GM18867 (cell line): ENCODE measurements around the gene FAM170B.

Source experiments
- ATAC-seq: cut with Tn5 transposase; IDR thresholded peaks from one replicate; pipeline ENCODE4 v1.9.1; 2021; ENCODE audit warnings: mild to moderate bottlenecking, moderate library complexity; ENCODE audit not compliant: unreplicated experiment

The FAM170B gene

DNA sequence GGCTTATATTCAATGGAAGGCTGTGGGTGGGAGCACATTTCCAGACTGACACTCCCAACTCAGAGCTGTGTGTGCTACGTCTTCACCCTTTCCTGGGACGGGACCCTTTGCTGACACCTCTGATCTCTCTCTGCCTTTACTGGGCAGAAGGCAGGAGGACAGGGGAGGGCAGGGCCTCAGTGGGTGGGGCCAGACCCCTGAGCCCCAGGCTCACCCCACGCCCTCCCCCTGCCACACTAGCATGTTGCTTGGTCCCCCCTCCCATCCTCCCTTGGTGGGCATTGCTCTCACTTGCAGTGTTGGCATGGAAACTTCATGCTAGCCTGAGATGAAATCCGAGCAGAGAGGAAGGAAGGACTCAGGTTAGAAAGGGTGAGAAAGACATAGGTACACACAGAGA is 36.0 kb upstream of the FAM170B start:
- ATAC-seq: no peak

DNA sequence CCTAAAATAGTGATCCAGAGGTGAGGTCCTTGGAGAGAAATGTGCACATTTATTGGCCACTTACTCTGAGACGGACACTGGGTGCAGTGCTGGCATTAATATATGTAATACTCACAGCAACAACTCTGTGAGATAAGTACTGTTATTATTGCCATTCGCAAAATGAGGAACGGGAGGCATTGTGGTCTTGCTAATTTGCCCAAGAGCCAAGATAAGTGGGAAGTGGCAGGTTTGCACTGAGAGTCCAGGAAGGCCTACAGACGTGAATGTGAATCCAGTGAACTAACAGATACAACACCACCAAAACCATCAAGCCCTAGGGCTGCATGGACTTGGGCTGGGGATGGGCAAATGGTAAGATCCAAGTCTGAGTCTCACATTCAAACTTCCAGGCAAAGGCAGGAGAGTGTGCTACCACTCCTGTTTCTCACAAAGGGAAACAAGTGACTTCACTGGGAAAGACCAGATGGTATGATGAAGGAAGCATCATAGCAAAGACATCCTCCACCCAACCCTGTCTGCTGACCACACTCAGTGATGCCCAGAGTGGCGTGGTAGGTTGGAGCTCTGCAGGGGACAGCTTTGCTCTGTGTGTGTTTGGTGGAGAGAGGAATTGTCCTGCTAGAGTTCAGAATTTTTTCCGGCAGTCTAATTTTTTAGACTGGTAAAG is 35.1 kb upstream of the FAM170B start:
- ATAC-seq: no peak

DNA sequence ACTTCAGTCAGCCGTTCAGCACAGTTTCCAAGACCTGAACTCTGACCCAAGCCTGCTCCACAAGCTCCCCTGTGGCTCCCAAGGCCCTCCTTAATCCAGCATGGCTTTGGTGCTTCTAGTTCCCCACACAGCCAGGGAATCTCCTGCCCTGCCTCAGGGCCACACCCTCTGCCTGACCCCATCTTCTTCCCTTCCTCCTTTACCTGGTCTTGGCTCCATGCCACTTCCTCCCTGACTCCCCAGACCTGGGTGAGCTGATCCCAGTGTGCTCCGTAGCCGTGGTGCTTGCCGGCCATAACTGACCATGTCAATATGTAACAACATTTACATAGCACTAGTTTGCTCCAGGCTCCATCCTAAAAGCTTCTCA is 34.3 kb upstream of the FAM170B start:
- no peak for ATAC-seq

DNA sequence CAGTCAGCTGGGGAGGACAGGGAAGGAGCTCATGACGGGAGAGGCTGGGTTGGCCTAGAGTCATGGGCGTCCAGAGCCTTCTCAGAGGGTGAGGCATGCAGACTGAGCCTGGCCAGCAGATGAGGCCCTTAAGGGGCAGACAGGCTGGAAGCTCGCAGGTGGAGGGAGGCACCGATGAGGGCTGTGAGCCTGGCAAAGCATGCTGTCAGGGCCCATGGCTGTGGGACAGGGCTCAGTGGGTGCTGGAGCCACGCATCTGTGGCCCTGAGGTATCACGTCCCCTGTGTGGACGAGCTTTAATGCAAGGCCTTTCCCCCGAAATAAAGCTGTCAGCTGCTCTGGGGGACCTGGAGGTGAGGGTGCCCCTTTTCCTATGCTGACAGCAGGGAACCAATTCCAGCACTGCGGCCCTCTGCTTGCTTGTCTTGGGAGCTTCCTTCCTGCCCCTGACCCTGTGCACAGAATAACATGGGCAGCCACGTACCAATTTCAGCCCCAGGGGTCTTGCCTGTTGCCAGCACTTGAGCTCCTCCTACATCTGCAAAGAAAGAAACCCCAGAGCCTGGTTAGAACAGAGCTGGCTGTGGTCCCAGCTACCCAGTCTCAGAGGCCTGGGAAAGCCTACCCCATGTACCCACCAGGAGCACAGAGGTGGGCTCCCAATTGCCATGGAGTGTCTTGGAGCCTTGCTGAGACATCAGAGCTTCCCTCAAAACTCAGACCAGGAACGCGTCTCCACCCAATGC is 33.8 kb upstream of the FAM170B start:
- no peak for ATAC-seq

DNA sequence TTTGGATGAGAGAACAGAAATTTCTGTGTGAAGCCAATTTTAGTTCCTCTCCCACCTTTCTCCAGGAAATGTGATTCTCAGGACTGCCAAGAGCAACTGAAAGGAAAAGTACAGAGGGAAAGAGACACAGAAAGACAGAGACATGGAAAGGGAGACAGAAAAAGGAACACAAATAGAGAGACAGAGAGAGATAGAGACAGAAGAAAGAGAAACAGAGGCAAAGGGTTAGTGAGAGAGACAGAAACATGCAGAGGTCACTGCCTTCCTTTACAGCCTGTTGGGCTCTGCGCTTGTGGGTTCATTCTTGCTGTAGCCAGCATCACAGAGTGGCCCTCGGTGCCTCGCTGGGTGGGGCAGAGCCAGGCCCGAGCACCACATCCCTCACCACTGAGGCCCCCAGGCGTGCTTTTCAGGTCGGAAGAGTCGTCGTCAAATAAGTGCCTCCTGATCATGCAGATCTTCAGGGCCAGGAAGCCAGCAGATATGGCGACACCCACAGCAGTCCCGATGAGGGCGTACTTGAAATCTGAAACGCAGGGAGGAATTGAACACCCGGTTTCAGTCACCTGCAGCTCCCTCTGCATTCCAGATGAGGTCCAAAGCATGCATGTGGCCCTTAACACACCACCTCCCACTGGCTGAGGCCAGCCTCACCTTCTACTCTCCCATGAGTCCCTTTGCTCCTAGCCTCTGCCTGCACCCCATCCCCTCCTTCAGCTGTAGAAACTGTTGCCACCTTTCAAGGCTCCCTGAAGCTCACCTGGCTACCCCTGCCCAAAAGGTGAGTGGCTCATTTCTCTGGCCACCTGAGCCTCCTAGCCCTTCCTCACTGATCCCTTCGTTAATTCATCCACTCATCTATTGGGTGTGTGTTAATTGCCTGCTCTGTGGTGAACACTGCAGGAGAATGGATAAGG is 32.9 kb upstream of the FAM170B start:
- ATAC-seq: no peak

DNA sequence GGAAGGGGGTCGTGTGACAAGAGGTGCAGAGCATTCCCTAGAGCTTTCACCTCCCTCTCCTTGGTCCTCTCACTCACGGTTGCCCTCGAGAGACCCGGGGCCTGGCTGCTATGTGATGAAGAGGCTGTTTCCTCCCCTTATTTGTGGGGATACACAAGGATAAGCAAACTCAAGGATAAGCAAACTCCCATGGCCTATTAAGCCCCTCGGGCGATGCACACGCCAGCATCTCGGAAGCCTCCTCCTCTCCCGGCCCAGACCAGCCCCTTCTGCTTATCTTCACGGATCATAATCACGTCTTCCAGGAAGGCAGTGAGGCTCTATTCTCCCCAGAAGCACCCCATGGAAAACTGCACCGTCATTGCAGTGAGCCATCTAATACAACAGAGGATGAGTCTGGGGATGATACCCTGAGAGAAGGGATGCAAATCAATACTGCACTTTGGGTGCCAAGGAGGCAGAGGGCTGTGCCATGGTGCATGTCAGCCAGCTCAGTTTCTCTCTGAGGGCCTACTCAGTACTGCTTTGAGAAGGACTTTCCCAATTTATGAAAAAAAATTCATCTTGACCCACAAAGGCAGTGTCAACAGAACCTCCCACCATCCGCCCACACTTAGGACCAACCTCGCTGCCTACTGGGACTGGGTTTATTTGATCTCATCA is 32.1 kb upstream of the FAM170B start:
- no peak for ATAC-seq

DNA sequence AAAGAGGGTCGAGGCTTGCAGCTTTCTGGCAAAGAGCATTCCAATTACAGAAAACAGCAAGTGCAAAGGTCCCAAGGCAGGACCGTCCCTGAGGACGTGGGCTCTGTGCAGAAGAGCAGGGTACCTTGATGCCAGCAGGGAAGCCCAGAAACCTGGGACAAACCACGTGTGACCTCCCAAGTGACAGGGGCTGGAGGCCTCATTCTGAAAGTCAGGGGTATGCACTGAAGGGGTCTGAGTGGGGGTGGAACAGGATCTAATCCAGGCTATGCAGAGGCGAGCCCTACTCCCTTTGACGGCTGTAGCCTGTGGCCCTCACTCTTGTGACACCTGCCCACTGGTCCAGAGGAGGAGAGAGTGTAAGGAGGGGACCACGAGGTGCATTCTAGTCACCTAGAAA is 31.4 kb upstream of the FAM170B start:
- no peak for ATAC-seq

DNA sequence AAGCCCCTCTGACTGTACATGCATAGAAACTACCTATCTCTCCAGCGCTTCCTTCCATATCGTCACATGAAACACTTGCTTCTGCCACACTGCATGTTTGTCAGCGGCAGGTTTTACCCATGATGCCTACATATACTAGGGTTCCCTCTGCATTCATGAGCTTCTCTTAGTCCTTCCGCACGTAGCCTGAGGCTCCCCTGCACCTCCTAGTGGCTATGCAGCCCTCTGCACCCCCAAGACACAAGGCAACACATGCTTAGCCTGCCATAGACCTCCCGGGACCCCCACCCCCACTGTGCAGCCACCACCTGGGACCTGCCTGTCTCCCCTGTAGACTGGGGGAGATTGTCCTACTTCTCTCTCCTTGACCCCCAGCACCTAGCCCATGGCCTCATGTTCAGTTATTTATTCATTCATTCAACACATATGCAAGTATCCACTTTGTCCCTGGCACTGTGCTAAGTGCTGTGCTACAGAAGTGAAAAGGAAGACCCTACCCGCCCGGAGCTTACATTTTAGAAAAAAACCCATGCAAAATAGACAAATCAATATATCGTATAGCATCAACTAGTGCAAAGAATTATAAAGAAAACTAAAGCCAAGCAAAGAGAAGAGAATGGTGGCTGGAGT is 30.9 kb upstream of the FAM170B start:
- peak; percentile 87 for ATAC-seq

DNA sequence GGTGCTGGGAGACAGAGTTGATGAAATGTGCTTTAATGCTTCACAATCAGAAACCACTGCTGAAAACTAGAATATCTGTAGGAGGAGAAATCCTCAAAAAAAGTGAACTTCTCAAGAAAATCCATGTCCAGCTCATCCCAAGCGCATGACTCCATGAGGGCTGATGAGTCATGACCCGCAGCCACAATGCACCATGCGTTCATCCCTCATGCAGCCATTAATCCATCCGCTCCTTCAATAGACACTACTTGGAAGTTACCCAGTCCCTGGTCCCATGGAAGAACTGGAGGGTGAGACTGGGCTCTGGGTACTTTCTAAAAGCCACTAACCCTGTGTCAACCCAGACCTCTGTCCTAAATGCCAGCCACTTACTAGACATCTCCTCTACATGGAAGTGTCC is 29.9 kb upstream of the FAM170B start:
- ATAC-seq: no peak

DNA sequence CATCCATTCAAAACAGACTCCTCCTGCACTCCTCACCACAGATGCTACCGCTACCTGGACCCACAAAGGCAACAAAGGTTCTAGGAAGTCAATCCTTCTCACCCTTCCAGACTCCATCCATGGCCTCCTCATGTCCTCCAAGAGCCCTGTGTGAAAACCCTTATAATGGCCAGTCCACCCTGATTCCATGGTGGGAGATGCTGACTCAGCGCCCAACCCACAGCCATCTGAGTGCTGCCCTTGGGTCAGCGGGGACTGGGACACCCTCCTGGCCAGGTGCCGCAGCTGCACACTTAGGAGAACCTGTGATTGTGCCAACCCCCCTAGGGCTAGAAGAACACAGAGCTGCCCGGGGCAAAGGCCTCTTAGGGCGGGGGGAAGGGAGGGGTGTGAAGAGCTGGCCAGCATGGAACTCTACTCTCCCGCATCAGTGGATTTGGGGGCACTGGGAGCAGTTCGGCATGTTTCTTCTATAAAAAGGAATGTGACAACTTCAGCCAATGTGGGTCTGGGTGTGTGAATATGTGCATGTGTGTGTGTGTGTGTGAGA is 29.0 kb upstream of the FAM170B start:
- ATAC-seq: no peak

DNA sequence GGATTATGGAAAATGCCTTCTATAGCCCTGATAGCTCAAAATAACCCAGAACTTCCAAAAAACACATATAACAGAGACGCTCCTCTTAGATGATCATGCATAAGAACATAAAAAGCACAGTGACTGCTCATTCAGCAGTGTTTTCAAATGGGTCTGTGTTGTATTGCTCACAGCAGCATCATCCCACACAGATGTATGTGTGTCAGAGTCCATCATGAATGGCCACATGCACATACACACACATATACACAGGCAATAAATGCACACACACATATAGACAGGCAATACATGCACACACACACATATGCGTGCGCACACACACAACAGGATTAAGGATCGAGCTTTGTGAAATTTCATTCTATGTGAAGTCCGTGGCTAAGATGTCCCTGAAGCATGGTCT is 28.2 kb upstream of the FAM170B start:
- no peak for ATAC-seq

DNA sequence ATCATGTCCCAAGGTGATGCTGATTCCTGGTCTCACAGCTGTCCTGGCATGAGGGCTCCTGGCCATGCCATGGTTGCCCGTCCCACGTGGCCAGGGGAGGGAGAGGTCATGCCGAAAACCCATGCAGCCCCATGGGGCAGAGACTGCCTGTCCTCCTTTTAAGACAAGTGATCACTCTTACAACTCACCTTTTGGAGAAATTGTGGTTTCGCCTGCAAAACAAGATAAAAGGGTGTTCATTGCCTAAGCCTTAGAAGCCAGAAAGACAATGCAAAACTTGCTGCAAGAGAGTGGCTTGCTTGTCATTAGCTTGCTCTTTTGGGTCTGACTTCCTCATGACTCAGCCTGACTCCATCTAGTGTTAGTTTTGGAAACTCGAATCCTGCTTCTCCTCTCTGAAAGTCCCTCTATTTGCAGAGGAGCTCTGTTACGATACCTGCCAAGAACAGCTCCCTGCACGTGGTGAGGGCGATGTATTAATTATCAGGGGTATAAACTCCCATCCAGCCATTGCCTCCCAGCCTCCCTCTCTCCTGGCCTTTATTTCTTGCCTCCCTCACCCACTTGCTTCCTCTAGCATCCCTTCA is 27.7 kb upstream of the FAM170B start:
- ATAC-seq: no peak

DNA sequence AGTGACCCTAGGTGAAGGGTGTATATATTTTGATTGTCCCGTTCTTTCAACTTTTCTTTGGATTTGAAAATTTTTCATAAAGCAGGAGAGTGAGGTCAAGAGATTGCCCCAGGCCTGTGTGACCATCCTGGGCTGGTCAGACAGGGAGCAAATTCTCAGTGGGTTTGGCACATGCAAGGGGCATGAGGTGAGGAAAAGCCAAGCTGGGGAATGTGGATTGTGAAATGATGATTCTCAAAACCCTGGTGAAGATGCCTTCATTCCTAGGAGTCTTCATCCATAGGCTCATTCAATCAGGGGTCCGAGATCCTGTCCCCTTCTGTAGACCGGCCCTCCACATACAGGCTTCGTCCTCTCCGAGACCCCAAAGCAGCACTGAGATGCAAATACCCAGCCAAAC is 27.0 kb upstream of the FAM170B start:
- ATAC-seq: no peak

DNA sequence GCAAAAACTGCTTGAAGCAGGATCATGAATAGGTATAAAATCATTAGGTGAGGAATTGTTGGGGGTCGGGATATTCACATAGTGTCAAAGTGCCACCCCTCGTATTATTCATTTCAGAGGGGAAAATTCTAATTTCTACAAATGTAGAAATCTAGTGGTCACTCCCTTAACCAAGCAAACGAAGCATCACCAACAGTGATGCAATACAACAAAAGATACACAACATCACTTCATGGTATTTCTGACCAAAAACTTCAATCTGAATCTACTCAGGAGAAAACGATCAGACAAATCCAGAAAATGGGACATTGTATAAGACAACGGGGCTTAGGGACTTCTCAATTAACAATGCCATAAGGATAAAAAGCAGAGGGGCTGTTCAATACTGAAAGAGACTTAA is 26.3 kb upstream of the FAM170B start:
- ATAC-seq: no peak

DNA sequence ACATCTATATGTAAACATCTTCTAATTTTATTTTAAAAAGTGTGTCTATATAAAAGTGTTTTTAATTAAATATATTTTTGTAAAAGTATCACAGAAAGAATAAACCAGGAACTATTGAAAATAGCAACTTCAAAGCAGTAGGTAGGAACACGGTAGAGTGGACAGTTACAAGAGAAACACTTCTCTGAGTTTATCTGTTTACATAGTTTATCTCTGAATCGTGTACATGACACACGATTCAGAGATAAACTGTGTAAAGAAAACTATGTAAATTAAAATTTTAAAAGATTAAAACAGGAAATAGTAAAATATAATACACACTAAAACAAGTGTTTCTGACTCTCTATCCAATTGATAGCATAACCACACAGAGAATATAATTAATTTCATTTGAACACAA is 25.1 kb upstream of the FAM170B start:
- ATAC-seq: no peak

DNA sequence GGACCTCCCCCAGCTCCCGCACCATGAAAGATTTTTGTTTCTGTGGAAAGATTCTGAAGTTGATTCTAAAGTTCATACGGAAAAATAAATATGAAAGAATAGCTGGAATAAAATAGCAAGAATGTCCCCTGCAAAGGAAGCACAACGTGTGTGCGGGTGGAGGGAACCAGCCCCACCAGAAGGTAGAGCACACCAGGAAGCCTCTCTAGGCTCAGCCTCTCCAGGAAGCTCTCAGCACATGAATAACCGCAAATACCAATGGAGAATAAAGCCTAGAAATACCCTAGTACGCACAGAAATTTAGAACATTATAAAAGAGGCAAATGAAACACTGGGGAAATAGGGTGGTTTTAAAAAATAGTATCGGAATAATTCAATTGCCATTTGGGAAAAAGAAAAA is 24.6 kb upstream of the FAM170B start:
- no peak for ATAC-seq

DNA sequence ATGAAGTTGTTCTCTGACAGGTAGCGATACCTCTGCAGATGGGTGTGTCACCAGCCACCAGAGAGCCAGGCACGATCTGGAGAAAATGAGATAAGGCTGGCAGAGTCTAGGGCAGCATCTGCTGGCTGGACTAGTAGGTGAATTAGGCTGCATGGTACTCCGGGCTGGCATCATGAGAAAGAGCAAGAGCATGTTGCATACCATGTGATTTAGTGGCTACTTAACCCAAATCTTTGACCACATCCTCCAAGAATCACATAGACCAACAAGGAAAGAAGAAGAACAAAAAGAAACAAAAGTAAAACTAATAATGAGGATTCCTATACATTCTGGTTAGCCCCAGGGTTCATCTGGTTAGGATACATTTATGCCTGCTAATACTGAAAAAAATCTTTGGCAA is 23.4 kb upstream of the FAM170B start:
- no peak for ATAC-seq

DNA sequence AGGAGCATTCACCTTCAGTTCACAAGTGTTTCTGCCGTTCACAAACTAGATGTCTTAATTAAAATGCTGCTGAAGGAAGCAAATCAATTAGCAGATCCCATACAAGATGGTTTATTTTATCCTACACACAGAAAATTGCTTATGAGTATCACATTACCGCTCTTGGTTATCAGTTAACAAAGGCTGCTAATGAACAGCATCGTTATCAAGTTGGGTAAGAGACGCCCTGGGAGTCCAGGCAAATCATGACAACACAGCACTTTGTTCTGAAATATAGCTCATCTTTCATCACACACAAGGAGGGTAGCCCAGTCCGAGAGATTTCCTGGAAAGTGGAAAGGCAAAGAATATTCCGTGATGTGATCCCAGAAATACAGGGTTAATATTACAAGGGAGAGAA is 20.8 kb upstream of the FAM170B start:
- ATAC-seq: no peak

DNA sequence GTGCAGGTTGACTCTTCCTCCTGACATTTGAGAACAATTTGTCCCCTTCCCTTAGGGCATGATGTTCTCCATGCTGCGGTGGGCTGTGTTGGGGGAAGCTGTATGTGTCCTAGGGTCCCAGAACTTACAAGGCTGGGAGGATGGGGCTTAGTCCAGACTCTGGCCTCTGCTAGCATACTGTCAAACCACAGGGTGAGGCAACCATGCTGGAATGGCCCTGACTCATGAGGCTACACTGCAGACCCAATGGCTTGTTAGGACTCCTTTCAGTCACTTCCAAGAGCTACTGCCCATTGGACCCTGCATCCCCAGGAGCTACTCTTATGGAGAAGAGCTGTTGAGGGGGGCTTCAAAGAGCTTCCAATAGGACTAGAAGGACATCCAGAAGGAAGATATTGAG is 20.1 kb upstream of the FAM170B start:
- no peak for ATAC-seq

DNA sequence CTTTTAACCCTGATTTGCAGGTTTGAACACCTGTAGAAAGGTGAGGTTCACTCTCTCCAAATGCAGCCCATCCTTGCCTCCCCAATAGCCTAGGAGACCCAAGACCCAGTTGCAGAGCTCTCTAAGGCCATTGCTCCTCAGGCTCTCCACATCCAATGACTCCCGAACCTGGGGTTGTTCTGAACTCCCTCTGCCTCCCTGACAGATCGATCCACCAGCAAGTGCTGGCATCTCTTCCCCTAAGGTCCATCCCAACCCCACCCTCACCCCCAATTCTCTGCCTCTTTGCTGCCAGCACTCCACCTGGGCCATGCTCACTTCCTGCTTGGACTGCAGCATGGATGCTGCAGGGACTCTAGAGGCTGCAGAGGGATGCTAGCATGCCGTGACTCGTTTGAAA is 19.3 kb upstream of the FAM170B start:
- ATAC-seq: no peak
